K562 (cell line): Measurements from ENCODE around the gene HELZ. TPM values are rescaled to one million over a fixed set of nuclear protein-coding genes. Genes with fewer than 3 reads are reported as not detected.

Experiments used
- ATAC-seq: fragments of 200-7000 bp; cut with Tn5 transposase; 3 replicates; pipeline ENCODE4 v1.9.1; 2020; ENCODE audit warnings: moderate library complexity
- BruUV-seq: library from RNA; stranded (reverse); fragments of 400-500 nt; replicated peaks from 2 replicates; lab custom pipeline; 2021; lab: Mats Ljungman, UMichigan
- CTCF ChIA-PET: fragments of 300-600 bp; formaldehyde crosslinking; extraction: SDS; loops from one replicate; lab custom pipeline; 2021; ENCODE audit warnings: low intra/inter-chr PET ratio; lab: Yijun Ruan, JAX
- POLR2A ChIA-PET: fragments of 300-600, 350-650 bp; sonication (Branson Sonifier 250); formaldehyde crosslinking; extraction: SDS; loops from one replicate; lab custom pipeline; 2021; ENCODE audit warnings: antibody characterized with exemption, inconsistent platforms; lab: Yijun Ruan, JAX
- DNase-seq, 4 experiments: peaks; one replicate each; pipeline versions ENCODE4 v3.0.0 to v3.0.0-alpha.2; 2011 to 2018; ENCODE audit warnings: low spot score in 3 of 4, mixed read lengths in 3 of 4; ENCODE audit errors: extremely low read depth in 1 of 4
- FAIRE-seq: peaks from 2 replicates; lab custom pipeline; 2011; peaks lifted over from hg19 to GRCh38; lab: Jason Lieb, UNC
- H2AFZ ChIP-seq: 2 replicates; pipeline ENCODE4 v1.6.0; 2011; ENCODE audit warnings: low read depth, low read length, control low read depth, inconsistent platforms
- H3K27ac ChIP-seq: fragments of 200-600 bp; 3 replicates; pipeline ENCODE4 v1.8.0; 2011; ENCODE audit warnings: low read depth, mild to moderate bottlenecking, control low read depth, inconsistent platforms, low read length, moderate library complexity, mixed read lengths; ENCODE audit errors: extremely low read depth
- H3K27me3 ChIP-seq, 2 experiments: fragments of 300-600 bp in 1 of 2; 2 replicates in 1 of 2; 3 replicates in 1 of 2; pipeline versions ENCODE4 v1.6.0 to v1.8.0; 2011; ENCODE audit warnings: inconsistent platforms in 2 of 2, low read length in 2 of 2, mild to moderate bottlenecking in 1 of 2, mixed read lengths in 1 of 2, moderate library complexity in 1 of 2; ENCODE audit not compliant: control insufficient read depth in 2 of 2, insufficient read depth in 2 of 2
- H3K36me3 ChIP-seq: fragments of 300-600 bp; 3 replicates; pipeline ENCODE4 v1.8.0; 2011; ENCODE audit warnings: mild to moderate bottlenecking, low read length, inconsistent platforms; ENCODE audit not compliant: control insufficient read depth, insufficient read depth
- H3K4me1 ChIP-seq, 2 experiments: fragments of 200-600 bp in 1 of 2; replicated peaks in 1 of 2; 2 replicates in 1 of 2; 3 replicates in 1 of 2; pipeline versions ENCODE4 v1.5.1 to v1.8.0; 2011; ENCODE audit warnings: inconsistent platforms in 2 of 2, low read length in 2 of 2, mild to moderate bottlenecking in 1 of 2, mixed read lengths in 1 of 2, moderate library complexity in 1 of 2; ENCODE audit not compliant: control insufficient read depth in 2 of 2, insufficient read depth in 2 of 2
- H3K4me2 ChIP-seq: 2 replicates; pipeline ENCODE4 v1.6.1; 2011; ENCODE audit warnings: low read length, control low read depth, inconsistent platforms, mixed read lengths; ENCODE audit not compliant: insufficient read depth
- H3K4me3 ChIP-seq: fragments of 200-600 bp; sonication (generic), shearing (Covaris generic); 2 replicates; pipeline ENCODE4 v1.5.1; 2016; ENCODE audit warnings: control low read depth, inconsistent platforms
- H3K79me2 ChIP-seq: fragments of 200-600 bp; 3 replicates; pipeline ENCODE4 v1.8.0; 2011; ENCODE audit warnings: low read length, inconsistent platforms; ENCODE audit not compliant: control insufficient read depth, insufficient read depth
- H3K9ac ChIP-seq, 2 experiments: 2 replicates each; pipeline versions ENCODE4 v1.6.0 to v1.6.1; 2011; ENCODE audit warnings: low read depth in 2 of 2, low read length in 2 of 2, control low read depth in 1 of 2, inconsistent platforms in 1 of 2, mild to moderate bottlenecking in 1 of 2, mixed read lengths in 1 of 2; ENCODE audit not compliant: insufficient read depth in 1 of 2
- H3K9me1 ChIP-seq: one replicate; pipeline ENCODE4 v1.6.0; 2011; ENCODE audit warnings: inconsistent platforms, mild to moderate bottlenecking, low read length, moderate library complexity; ENCODE audit not compliant: control insufficient read depth, insufficient read depth
- H3K9me3 ChIP-seq: replicated peaks from 2 replicates; pipeline ENCODE4 v1.5.1; 2011; ENCODE audit warnings: low read depth, low read length, inconsistent platforms; ENCODE audit not compliant: control insufficient read depth, insufficient read depth
- H4K20me1 ChIP-seq: replicated peaks from 2 replicates; pipeline ENCODE4 v1.6.1; 2011; ENCODE audit warnings: low read length, inconsistent platforms, mixed read lengths; ENCODE audit not compliant: control insufficient read depth, insufficient read depth
- CEBPB ChIP-seq: fragments of 450-650 bp; IDR thresholded peaks from 2 replicates; pipeline ENCODE4 v1.6.1; 2016; ENCODE audit warnings: missing genetic modification characterization, missing compliant biosample characterization
- CEBPG ChIP-seq, 3 experiments: fragments of 200-800 bp in 1 of 3; sonication (Bioruptor generic) in 1 of 3; sonication (generic) in 1 of 3; formaldehyde crosslinking in 1 of 3; IDR thresholded peaks in 2 of 3; conservative IDR thresholded peaks in 1 of 3; 2 replicates each; pipeline versions ENCODE4 v1.6.1 to v1.8.0; 2016 to 2022; ENCODE audit warnings: missing compliant biosample characterization in 2 of 3, missing genetic modification characterization in 2 of 3, mild to moderate bottlenecking in 1 of 3, missing genetic modification reagents in 1 of 3
- EGR1 ChIP-seq: fragments of 450-650 bp; conservative IDR thresholded peaks from 2 replicates; pipeline ENCODE4 v1.6.1; 2017; ENCODE audit warnings: mild to moderate bottlenecking
- HMG20A ChIP-seq: fragments of 450-650 bp; formaldehyde crosslinking; conservative IDR thresholded peaks from 2 replicates; pipeline ENCODE4 v1.4.0; 2020; ENCODE audit warnings: mild to moderate bottlenecking, mixed read lengths
- MBD2 ChIP-seq: sonication (generic); IDR thresholded peaks from 2 replicates; pipeline ENCODE4 v1.6.1; 2016; ENCODE audit warnings: low read depth, borderline replicate concordance
- PML ChIP-seq: IDR thresholded peaks from 2 replicates; pipeline ENCODE4 v1.6.1; 2012; ENCODE audit warnings: low read length, inconsistent platforms
- ZNF583 ChIP-seq: fragments of 250-450 bp; sonication (Bioruptor Pico); IDR thresholded peaks from 2 replicates; pipeline ENCODE4 v1.4.0; 2020
- WGBS: fragments of 100-300 bp; shearing (Covaris generic); methylation state at CpG from one replicate; pipeline ENCODE4 v1.1.6; 2016; ENCODE audit warnings: low coverage, mixed read lengths; ENCODE audit not compliant: insufficient coverage; ENCODE audit errors: missing lambda C conversion rate; 5-methylcytosine and 5-hydroxymethylcytosine counted together
- in situ Hi-C: fragments of 300-500 bp; cut with MboI; formaldehyde crosslinking; loops from 4 replicates; pipeline ENCODE4 v1.15.0; 2018; ENCODE audit warnings: inconsistent platforms, mixed read lengths
- intact Hi-C: fragments of 100-400 bp; cut with micrococcal nuclease; formaldehyde crosslinking; loops from 2 replicates; pipeline ENCODE4 v1.14.2; 2022
- polyA plus RNA-seq, 8 experiments: library from polyadenylated mRNA; depleted of rRNA in 4 of 8; stranded (reverse) in 5 of 8; unstranded in 3 of 8; fragments of >200 nt; fragmentation: Nextera tagmentation in 2 of 8; fragmentation: Illumina TruSeq in 1 of 8; extraction: Ambion mirVana in 2 of 8; extraction: Trizol in 1 of 8; gene quantifications; 2 replicates each; pipeline versions ENCODE4 v1.2.1 to v1.2.3, GENCODE V29; 2011 to 2014; ENCODE audit warnings: inconsistent platforms in 1 of 8, missing spikeins in 1 of 8
- total RNA-seq, 7 experiments: library from RNA; depleted of rRNA in 6 of 7; stranded (reverse); fragments of >200 nt in 6 of 7; fragmentation: Illumina TruSeq in 2 of 7; extraction: Trizol in 2 of 7; gene quantifications; 2 replicates each; pipeline versions ENCODE4 v1.2.1 to v1.2.3, GENCODE V29; 2011 to 2021; ENCODE audit warnings: low replicate concordance in 1 of 7
- TF ChIP-seq, protein P1 (sequence below): fragments of 250-450 bp; sonication (Bioruptor Pico); IDR thresholded peaks from 2 replicates; pipeline ENCODE4 v1.8.0; 2022; ENCODE audit warnings: moderate library complexity, mild to moderate bottlenecking, inconsistent platforms
- TF ChIP-seq, protein P2 (sequence below): fragments of 450-650 bp; IDR thresholded peaks from 2 replicates; pipeline ENCODE4 v1.6.1; 2016; ENCODE audit warnings: missing biosample characterization, missing genetic modification characterization
- TF ChIP-seq, protein P3 (sequence below): fragments of 200-800 bp; sonication (Bioruptor generic); IDR thresholded peaks from 2 replicates; pipeline ENCODE4 v1.6.1; 2016; ENCODE audit warnings: missing genetic modification characterization, missing compliant biosample characterization

The HELZ gene
- total and polyA plus RNA-seq, 9 of the 15 experiments (the other 6 are each of a cell fraction or from before 2014, with no cell fraction given), result 5.2 to 39.8 (median 17.3) TPM

DNA sequence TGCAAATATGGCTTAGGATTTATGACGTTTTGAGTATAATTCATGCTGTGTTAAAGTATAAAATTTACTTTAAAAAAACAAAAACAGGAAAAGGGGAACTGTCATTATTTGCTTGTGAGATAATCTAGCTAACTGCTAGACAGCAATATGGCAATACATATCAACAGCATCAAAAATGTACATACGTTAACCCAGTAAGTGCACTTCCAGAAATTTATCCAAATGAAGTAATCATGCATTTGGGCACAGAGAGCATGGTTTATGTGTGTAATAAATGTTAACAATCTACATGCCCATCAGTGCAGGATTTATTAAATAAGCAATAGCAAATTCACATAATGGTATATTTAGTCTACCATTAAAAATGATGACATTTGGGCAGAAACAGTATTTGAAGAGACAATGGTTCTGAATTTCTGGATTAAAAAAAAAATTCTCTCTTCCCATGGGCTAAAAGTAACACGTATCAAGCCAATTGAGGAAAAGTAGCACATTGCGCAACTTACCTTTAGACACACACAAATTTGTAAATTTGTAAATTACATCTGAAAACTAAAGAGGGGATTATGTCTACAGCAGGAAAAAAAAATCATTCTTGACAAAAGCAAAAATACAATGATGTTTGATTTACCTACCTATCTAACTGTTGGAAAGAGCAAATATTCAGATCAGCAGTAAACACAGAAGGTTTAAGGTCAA is 120.4 kb downstream of the HELZ start:
- BruUV-seq, result no TSS peak
- Histone ChIP-seq H4K20me1 (0 out of 2 replicates have a peak, but pooled peaks cover 3% of the 10 kb centered on the region), H3K79me2 (no peaks in the 10 kb centered on the region), H3K4me3 (no peak overlapping the region), H3K9me3 (no peaks in the 10 kb centered on the region), H3K4me2 (no peak overlapping the region), H3K4me1 (no peaks in the 10 kb centered on the region), H3K9me1 (no peaks in the 10 kb centered on the region), H3K27me3 (no peaks in the 10 kb centered on the region), H3K36me3 (peaks cover 47% of the 10 kb centered on the region), H3K9ac (no peak overlapping the region), H3K27ac (no peak overlapping the region), H2AFZ (no peak overlapping the region)
- 77% methylated on average over 4 of the region's 4 CpGs for WGBS
- CTCF ChIA-PET, result no interaction called here
- in situ Hi-C loops, result no loop called here
- intact Hi-C loops, result no loop called here
- FAIRE-seq (no peak), ATAC-seq (no peak), DNase-seq (no peak)
- POLR2A ChIA-PET, result no interaction called here
- TF ChIP-seq HMG20A (CRISPR knock-in tag) (no peak), CEBPB (tag) (peak; percentile 96), MBD2 (no peak), PML (no peak), ZNF583 (CRISPR knock-in tag) (no peak), EGR1 (no peak), CEBPG (CRISPR knock-in tag; IDR thresholded peaks at IDR 0.05) (peak; percentile 18; the same call in 1 of the 2 replicates), CEBPG (tag; conservative IDR thresholded peaks at IDR 0.05 in 1 of 2, IDR thresholded peaks at IDR 0.05 in 1 of 2) (peak; percentile 80 to 96)
- TF ChIP-seq, protein P1, sequence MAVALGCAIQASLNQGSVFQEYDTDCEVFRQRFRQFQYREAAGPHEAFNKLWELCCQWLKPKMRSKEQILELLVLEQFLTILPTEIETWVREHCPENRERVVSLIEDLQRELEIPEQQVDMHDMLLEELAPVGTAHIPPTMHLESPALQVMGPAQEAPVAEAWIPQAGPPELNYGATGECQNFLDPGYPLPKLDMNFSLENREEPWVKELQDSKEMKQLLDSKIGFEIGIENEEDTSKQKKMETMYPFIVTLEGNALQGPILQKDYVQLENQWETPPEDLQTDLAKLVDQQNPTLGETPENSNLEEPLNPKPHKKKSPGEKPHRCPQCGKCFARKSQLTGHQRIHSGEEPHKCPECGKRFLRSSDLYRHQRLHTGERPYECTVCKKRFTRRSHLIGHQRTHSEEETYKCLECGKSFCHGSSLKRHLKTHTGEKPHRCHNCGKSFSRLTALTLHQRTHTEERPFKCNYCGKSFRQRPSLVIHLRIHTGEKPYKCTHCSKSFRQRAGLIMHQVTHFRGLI, result no peak
- TF ChIP-seq, protein P2, sequence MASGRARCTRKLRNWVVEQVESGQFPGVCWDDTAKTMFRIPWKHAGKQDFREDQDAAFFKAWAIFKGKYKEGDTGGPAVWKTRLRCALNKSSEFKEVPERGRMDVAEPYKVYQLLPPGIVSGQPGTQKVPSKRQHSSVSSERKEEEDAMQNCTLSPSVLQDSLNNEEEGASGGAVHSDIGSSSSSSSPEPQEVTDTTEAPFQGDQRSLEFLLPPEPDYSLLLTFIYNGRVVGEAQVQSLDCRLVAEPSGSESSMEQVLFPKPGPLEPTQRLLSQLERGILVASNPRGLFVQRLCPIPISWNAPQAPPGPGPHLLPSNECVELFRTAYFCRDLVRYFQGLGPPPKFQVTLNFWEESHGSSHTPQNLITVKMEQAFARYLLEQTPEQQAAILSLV, result 0 out of 2 replicates have a peak, but pooled peaks have one; percentile 38
- TF ChIP-seq, protein P3, sequence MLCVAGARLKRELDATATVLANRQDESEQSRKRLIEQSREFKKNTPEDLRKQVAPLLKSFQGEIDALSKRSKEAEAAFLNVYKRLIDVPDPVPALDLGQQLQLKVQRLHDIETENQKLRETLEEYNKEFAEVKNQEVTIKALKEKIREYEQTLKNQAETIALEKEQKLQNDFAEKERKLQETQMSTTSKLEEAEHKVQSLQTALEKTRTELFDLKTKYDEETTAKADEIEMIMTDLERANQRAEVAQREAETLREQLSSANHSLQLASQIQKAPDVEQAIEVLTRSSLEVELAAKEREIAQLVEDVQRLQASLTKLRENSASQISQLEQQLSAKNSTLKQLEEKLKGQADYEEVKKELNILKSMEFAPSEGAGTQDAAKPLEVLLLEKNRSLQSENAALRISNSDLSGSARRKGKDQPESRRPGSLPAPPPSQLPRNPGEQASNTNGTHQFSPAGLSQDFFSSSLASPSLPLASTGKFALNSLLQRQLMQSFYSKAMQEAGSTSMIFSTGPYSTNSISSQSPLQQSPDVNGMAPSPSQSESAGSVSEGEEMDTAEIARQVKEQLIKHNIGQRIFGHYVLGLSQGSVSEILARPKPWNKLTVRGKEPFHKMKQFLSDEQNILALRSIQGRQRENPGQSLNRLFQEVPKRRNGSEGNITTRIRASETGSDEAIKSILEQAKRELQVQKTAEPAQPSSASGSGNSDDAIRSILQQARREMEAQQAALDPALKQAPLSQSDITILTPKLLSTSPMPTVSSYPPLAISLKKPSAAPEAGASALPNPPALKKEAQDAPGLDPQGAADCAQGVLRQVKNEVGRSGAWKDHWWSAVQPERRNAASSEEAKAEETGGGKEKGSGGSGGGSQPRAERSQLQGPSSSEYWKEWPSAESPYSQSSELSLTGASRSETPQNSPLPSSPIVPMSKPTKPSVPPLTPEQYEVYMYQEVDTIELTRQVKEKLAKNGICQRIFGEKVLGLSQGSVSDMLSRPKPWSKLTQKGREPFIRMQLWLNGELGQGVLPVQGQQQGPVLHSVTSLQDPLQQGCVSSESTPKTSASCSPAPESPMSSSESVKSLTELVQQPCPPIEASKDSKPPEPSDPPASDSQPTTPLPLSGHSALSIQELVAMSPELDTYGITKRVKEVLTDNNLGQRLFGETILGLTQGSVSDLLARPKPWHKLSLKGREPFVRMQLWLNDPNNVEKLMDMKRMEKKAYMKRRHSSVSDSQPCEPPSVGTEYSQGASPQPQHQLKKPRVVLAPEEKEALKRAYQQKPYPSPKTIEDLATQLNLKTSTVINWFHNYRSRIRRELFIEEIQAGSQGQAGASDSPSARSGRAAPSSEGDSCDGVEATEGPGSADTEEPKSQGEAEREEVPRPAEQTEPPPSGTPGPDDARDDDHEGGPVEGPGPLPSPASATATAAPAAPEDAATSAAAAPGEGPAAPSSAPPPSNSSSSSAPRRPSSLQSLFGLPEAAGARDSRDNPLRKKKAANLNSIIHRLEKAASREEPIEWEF (CRISPR knock-in tag), result no peak
